GM19372 (cell line): Measurements from ENCODE around the gene TBX6.
A peak's percentile ranks its signal among the peaks of the same experiment; 100 is the strongest.
"Not testable (repeated sequence)": the region's sequence is repeated elsewhere in the genome, so short reads cannot be mapped to it uniquely, and the experiment has no call there.

Source experiments
- ATAC-seq: cut with Tn5 transposase; IDR thresholded peaks from one replicate; pipeline ENCODE4 v1.9.1; 2021; ENCODE audit warnings: mild to moderate bottlenecking, low read depth, moderate library complexity; ENCODE audit not compliant: unreplicated experiment

TBX6 gene

DNA sequence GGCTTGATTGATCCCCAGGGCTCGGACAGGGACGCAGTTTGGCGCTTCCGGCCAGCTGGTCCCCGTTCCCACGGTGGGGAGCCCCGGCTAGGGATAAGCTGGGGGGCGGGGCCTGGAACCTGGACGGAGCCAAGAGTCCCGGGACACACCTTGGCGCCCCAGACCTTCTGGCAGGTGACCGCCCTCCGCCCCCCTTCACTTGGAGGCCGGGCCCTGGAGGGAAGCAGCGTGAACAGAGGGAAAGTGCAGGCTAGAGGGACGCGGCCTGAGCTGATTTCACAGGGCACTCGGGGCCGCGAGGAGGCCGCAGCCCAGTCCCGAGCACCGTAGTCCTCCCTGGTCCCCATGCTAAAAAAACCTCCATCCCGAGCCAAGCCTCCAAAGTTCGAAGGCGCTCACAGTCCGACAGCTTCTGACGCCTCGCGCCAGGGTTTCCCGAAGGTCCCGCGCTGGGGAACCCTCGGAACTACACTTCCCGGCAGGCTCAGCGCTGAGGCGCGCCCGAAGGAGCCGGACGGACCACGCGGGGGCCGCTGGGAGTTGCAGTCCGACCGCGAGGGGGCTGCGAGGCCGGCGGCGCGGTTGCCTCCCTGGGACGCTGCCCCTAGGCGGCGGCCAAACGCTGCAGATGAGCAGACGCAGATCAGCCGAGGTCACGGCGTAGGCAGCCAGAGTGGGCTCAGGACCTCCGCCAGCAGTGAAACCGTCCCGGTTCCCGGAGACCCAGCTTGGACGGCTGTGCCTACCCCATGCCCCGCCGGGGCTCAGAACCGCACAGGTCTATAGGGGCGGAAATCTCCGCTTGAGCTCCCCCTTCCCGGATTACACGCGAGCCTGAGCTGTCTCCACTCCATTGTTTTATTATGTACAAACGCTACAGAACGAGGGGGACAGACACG, at the start of gene TBX6:
Gene TBX6, minus strand, starts transcription at position 451 of the 899 bp plus-strand sequence. CDS start 731 bp downstream, outside the sequence.
- ATAC-seq: peak; percentile 57

GRCh38 chr16:30139583-30140481, 48.1 kb upstream of the TBX6 start:
- ATAC-seq: no peak

GRCh38 chr16:30137897-30138296, 46.2 kb upstream of the TBX6 start:
- no peak for ATAC-seq

GRCh38 chr16:30136971-30137605, 45.4 kb upstream of the TBX6 start:
- ATAC-seq: no peak

- no peak for ATAC-seq
Observed at GRCh38 chr16:30132591-30132990, 40.9 kb upstream of the TBX6 start.

DNA sequence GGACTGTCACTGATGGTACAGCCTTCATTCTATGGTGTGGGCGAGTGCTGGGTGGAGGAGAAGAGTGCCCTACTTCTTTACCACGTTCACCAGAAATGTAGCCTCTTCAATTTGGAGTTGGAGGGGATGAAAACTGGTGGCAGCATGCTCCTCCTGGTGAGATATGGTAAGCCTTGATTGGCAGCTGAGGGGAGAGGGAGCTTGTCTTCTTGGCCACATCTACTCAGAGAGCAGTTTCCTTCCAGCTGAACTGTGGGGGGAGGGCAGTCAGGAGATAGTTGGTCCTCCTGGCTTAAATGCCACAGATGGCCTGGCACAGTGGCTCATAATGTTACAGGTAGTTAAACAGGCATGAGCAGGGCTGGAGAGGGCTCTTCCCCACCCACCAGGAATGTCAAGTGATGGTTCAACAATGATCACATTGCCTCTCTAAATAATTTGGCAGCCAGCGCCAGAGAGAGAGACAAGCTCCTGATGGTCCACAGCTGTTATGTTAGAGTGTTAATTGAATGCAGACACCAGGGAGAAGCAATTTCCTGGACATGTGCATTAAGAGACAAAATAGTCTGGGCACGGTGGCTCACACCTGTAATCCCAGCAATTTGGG, 40.2 kb upstream of the TBX6 start:
- no peak for ATAC-seq

DNA sequence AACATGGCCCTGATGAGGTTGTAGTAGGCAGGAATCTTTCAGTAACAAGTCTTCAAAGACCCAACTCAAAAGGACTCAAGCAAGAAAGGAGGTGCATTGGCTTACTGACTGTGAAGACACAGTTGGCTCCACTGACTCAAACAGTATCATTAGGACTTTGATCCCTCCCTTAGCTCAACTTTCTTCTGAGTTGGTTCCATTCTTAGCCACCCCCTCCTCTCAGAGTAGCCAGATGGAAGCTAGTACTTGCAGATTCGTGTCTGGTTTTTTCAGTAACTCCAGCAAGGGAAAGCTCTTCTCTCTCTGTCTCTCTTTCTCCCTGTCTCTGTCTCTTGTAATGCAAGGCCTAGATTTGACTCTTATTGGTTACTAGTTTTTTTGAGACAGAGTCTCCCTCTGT, 36.3 kb upstream of the TBX6 start:
- ATAC-seq: no peak

DNA sequence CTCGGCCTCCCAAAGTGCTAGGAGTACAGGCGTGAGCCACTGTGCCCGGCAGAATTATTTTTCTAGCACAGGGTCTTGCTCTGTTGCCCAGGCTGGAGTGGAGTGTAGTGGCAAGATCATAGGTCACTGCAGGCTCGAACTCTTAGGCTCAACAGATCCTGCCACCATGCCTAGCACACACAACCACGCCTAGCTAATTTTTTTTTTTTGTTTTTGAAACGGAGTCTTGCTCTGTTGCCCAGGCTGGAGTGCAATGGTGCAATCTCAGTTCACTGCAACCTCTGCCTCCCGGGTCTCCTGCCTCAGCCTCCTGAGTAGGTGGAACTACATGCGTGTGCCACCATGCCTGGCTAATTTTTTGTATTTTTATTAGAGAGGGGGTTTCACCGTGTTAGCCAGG, 34.0 kb upstream of the TBX6 start:
- ATAC-seq: not testable (repeated sequence)

GRCh38 chr16:30124985-30125379, 33.3 kb upstream of the TBX6 start:
- no peak for ATAC-seq

- no peak for ATAC-seq
Observed at GRCh38 chr16:30122604-30123160, 31.0 kb upstream of the TBX6 start.

GRCh38 chr16:30121741-30122571, 30.2 kb upstream of the TBX6 start:
- no peak for ATAC-seq

GRCh38 chr16:30120340-30121105, 28.8 kb upstream of the TBX6 start:
- ATAC-seq: no peak

- ATAC-seq: no peak
Observed at GRCh38 chr16:30119428-30119827, 27.7 kb upstream of the TBX6 start.

- no peak for ATAC-seq
Observed at GRCh38 chr16:30117768-30118167, 26.0 kb upstream of the TBX6 start.

DNA sequence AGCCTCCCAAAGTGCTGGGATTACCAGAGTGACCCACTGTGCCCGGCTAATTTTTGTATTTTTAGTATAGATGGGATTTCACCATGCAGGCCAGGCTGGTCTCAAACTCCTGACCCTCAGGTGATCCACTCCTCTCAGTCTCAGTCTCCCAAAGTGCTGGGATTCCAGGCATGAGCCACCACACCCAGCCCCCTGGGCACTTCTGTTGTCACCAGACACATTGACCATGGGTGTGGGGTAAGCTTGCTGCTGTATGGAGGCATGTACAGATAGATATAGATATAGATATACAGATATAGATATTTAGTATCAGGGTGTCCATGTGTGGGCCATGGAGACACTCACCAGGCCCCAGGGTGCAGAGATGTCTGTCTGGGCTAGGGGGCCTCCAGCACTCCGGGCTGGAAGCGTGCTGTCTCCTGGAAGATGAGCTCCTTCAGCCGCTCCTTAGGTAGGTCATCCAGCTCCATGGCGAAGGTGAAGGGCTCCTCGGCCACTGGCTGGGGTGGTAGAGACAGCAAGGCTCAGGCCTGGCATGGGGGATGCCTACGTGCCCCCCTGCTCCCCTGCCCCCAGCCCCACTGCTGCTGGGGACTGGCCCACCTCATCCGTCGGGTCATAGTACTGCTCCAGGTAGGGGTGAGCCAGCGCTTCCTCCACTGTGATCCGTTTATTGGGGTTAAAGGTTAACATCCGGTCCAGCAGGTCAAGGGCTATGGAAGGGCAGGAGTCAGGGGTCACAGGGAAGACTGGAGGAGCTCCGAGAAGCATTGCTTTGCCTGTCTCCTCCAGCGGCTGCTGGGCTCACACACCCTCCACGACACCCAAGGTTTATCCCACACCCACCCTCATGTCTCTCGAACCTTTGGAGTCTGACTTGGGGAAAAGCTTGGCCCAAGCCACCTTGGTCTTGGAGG, 24.8 kb upstream of the TBX6 start:
- no peak for ATAC-seq

- ATAC-seq: no peak
Observed at GRCh38 chr16:30115238-30115637, 23.5 kb upstream of the TBX6 start.

GRCh38 chr16:30114833-30115232, 23.1 kb upstream of the TBX6 start:
- ATAC-seq: not testable (repeated sequence)
